Iris pigment epithelial cell (primary cell): ENCODE results near the gene ZNF556.
"Not testable (repeated sequence)": the region's sequence is repeated elsewhere in the genome, so short reads cannot be mapped to it uniquely, and the experiment has no call there.

Source experiments
- DNase-seq: peaks from one replicate; pipeline ENCODE4 v3.0.0-alpha.2; 2011; ENCODE audit warnings: low read depth

Gene ZNF556

DNA sequence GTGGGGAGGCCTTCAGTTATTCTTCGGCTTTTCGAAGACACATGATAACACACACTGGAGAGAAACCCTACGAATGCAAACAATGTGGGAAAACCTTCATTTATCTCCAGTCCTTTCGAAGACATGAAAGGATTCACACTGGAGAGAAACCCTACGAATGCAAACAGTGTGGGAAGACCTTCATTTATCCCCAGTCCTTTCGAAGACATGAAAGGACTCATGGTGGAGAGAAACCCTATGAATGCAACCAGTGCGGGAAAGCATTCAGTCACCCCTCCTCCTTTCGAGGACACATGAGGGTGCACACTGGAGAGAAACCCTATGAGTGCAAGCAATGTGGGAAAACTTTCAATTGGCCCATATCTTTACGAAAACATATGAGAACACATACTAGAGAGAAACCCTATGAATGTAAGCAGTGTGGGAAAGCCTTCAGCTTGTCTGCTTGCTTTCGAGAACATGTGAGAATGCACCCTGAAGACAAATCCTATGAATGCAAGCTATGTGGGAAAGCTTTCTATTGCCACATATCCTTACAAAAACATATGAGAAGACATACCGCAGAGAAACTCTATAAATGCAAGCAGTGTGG lies 14.0 kb upstream of the ZNF556 start:
- no peak for DNase-seq

- DNase-seq, result no peak
These were observed 12.3 kb upstream of the ZNF556 start for GRCh38 chr19:2854849-2855248.

DNA sequence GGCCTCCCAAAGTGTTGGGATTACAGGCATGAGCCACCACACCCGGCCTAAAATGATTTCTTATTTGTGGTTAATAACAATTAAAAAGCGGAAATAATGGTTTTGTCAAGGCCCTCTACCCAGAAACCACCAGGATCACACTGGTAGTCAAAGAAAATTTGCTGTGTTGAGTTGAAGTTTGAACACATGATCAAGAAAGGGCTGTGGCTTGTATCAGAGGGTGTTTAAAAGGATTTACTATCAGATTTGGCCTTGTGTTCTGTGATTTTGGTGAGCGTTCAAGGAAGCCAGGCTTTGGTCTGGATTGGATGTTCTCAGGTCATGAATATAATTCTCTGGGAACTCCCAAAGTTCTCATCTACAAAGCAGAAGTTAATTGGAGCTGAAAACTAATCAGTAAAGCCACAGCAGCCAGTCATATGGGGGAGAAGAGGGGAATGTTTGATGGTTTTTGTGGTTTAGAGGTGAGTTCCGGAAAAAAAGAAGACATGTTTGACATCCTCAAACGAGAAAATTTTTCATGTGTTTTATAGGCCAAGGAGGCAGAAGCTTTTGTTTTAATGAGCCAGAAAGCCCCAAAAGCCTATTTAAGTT lies 10.6 kb upstream of the ZNF556 start:
- no peak for DNase-seq

DNA sequence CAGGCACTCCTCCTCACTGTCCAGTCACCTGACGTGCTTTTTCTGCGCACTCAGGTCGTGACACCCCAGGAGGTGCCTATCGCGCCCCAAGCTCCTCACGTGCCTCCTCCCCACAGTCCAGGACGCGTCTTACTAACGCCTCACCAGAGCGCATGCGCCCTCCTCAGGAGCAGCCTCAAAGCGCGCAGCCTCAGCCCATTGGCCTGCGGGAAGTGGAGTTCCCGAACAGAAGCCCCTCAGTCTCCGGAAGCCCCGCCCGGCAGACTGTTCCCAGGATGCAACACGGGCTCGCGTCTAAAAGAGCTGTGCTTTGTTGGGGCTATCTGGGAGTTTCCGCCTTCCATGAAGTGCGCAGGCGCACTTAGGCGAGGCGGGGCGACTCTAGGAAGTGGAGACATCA lies 8.3 kb upstream of the ZNF556 start:
- no peak for DNase-seq

DNA sequence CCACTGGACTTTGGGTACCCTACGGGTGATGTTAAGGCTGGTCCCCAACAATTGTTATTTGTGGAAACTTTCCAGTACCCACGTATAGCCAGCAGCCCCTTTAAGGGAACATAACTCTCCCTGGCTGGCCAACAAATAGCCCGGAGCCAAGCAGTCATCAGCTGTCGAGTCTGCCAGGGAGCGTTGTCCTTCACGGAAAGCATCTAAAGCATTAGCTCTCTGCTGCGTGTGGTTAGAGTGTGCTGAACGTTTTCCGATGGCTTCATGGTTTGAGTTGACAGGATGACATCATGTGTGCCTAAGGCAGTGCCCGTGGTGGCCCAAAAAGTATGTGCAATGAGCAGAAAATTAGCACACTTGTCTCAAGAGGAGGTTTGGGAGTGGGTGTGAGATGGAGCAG lies 3.3 kb upstream of the ZNF556 start:
- no peak for DNase-seq

DNA sequence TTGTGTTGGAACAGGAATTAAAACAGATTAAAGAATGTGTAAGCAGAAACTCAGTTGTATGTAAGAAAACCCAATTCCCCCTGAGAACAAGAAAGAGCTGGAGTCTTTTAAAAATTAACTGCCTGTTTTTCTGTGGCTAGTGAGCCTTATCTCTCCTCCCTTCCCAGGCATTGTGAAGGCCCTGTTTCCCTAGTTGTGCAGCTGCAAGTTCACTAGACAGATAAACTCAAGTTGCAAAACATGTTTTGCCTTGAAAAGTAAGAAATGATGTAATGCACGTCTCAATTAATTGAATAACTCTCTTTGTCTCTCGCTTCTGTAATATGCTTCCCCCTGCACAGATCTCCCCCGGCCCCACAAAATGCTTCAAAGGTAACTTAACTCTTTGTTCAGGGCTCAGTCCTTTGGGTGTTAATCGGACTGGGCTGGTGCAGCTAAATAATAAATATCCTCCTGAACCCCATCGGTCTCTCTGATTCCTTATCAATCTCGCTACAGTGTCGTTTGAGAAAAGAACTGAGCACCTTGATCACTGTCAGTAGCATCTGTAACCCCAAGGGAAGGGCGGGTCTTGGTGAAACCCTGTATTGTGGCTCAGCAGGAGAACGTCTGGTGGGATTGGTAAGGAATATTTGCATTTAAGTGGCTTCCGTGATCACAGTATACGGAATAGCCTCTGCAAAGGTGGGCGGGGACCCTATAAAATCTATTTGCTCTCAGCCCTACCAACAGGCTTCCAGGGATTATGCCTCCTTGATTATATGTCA lies 1.6 kb upstream of the ZNF556 start:
- peak; percentile 28 for DNase-seq

DNA sequence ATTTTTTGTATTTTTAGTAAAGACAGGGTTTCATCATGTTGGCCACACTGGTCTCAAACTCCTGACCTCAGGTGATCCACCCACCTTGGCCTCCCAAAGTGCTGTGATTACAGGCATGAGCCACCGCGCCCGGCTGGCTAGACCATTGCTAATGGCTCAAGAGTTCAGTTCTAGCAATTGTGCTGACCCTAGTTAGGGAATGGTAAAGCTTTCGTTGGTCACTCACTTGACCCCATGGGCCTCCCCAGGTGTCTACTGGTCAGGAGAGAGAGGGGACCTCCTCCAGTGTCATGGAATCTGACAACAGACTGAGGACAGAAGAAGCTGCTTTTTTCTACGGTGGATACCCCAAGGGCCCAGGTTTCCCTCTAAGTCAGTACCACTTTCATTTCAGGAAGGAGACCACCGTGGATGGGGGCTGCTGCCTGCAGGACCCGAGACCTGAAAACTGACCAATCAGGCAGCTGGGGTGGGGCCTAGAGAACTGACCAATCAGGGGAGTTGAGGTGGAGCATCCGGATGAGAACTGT lies 575 bp upstream of the ZNF556 start:
- no peak for DNase-seq

DNA sequence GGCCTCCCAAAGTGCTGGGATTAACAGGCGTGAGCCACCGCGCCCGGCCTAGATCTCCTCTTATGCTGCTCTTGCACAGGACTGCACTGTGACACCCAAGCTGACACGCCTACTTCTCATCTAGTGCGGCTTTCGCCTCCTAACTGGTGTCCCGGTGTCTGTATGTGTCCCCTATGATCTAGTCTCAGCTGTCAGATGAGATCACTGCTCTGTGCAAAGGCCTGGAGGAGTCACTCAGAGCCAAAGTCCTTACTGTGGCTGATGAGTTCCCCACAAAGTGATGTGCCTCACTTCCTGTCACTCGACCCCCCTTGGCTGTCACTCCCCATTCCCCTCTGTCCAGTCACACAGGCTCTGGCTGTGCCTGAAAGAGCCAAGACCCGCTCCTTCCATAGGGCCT lies 2.5 kb downstream of the ZNF556 start:
- DNase-seq, result no peak

DNA sequence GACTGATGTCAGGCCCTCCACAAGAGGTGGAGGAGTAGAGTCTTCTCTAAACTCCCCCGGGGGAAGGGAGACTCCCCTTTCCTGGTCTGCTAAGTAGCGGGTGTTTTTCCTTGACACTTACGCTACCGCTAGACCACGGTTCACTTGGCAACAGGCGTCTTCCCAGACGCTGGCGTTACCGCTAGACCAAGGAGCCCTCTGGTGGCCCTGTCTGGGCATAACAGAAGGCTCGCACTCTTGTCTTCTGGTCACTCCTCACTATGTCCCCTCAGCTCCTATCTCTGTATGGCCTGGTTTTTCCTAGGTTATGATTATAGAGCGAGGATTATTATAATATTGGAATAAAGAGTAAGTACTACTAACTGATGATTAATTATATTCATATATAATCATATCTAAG lies 5.0 kb downstream of the ZNF556 start:
- DNase-seq, result peak; percentile 28

DNA sequence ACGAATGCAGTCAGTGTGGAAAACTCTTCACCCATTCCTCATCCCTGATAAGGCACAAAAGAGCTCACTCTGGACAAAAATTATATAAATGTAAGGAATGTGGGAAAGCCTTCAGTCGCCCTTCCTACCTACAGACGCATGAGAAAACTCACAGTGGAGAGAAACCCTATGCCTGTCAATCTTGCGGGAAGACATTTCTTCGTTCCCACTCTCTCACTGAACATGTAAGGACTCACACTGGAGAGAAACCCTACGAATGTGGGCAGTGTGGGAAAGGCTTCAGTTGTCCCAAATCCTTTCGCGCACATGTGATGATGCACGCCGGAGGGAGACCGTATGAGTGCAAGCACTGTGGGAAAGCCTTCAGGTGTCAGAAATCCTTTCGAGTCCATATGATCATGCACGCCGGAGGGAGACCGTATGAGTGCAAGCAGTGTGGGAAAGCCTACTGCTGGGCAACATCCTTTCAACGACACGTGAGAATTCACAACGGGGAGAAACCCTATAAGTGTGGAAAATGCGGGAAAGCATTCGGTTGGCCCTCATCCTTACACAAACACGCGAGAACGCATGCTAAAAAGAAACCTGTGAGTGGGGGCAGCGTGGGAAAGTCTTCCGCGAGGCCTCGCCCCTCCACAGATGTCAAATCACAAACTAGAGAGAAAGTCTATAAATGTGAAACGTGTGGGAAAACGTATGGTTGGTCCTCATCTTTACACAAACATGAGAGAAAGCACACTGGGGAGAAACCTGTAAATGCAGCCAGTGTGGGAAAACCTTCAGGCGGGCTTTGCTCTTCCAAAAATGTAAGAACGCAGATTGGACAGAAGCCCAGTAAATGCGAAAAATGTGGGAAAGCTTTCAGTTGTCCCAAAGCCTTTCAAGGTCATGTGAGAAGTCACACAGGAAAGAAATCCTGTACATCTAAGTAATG lies 10.5 kb downstream of the ZNF556 start:
- DNase-seq, result no peak

DNA sequence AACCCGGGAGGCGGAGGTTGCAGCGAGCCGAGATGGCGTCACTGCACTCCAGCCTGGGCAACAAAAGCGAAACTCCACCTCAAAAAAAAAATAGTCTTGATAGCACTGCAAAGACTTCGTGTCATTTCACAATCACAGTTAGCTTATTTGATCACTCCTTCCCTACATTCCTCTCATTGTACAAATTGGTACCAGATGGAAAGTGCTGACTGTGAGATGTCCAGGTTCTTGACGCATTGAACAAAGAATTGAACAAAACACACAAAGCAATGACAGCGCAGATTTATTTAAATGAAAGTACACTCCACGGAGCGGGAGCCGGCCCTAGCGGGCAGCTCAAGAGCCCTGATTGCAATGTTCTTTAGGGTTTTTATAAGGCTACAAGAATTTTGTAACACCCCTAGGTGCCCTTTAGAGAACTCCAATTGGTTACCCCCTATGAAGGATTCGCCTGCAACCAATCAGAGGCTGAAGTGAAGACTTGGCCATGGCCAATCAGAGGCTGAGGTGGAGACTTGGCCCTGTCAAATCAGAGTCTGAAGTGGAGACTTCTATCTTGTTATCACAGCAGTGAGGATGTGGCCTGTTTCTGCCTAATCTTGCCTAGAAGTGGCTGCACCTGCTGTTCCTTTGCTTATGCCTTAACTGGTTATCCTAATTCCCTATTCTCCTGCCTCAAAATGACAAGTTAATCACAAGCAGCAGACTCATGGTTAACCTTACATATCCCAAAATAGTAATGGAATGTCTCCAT lies 16.7 kb downstream of the ZNF556 start:
- DNase-seq, result peak; percentile 16

DNA sequence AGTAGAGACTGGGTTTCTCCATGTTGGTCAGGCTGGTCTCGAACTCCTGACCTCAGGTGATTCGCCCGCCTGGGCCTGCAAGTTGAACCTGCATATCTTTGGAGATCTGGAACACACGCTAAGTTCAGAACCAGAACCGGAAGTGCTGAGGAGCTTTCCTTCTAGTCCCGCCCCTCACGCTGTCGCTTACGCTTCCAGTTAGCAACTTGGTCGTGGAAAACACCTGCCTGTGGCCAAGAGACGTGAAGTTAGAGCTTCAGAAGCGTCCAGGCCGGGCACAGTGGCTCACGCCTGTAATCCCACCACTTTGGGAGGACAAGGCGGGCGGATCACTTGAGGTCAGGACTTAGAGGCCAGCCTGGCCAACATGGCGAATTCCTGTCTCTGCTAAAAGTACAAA lies 18.6 kb downstream of the ZNF556 start:
- DNase-seq, result no peak

DNA sequence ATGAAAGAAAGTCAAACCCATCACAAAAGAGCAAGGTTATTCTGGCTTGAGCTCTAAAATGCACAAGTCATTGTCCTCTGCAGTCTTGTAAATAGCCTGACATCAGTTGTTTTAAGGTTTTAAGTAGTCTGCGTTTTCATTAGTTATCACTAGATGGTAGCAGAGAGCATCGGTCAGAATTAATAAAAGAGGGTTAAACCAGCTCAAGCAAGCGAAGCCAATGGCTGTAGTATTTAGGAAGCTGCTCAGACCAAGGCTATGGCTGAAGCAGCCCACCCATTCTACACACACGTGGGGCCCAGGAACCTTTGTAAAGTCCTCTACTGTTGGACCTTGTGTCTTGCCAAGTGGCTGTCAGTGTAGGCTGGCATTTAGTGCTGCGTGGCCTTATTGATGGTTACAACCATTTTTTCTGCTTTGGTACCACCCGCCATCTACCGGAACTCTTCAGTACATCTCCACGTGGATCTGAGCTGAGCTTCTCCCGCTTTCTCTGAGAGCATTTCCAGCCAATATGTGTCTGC lies 20.3 kb downstream of the ZNF556 start:
- peak; percentile 69 for DNase-seq

- DNase-seq, result no peak
These were observed 21.6 kb downstream of the ZNF556 start for GRCh38 chr19:2888731-2889224.

DNA sequence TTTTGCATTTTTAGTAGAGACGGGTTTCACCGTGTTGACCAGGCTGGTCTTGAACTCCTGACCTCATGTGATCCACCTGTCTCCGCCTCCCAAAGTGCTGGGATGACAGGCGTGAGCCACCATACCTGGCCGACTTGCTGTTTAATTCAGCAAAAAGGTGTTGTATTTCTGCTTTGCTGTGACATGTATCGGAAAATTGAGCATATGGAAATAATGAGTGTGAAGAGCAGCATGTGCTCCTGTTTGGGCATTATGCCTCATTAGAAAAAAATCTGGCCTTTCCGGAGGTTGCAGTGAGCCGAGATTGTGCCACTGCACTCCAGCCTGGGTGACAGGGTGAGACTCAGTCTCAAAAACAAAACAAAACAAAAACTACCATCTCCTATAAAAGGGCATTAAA lies 23.4 kb downstream of the ZNF556 start:
- not testable (repeated sequence) for DNase-seq

GRCh38 chr19:2896694-2897093 lies 29.6 kb downstream of the ZNF556 start:
- no peak for DNase-seq

- peak; percentile 99 for DNase-seq
These were observed 33.4 kb downstream of the ZNF556 start, which contains the start of gene ZNF57 for GRCh38 chr19:2900296-2901252. Gene ZNF57 (plus strand): TSS chr19:2900928. CDS start chr19:2901046, 118 bp downstream.

DNA sequence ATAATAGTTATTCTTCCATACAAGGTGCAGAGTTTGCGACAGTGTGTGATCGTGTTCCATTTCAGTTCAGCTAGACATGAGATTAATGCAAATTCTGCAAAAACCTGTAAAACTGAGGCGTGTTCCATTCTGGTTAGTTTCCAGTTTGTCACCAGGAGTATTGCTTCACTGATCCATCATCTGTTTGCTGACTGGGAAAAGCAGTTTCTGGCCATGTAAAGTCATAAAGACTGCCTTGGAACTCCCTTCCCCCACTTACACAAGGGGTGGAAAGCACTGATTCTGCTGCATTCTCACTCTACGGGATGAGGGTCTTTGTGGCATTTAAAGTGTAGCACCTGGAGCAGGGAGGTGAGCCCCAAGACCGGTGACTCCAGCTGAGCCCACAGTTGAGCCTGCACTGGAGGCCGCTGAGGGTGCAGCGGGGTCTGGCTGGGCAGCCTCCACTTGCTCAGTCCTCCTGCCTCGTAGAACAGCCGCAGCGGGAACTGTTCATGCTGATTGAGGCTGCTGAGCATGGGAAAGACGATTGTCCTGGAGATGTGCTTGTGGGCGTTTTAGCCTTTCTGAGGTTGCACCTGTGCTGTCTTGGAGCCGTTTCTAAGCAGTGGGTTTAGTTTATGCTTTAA lies 35.6 kb downstream of the ZNF556 start:
- DNase-seq, result no peak

DNA sequence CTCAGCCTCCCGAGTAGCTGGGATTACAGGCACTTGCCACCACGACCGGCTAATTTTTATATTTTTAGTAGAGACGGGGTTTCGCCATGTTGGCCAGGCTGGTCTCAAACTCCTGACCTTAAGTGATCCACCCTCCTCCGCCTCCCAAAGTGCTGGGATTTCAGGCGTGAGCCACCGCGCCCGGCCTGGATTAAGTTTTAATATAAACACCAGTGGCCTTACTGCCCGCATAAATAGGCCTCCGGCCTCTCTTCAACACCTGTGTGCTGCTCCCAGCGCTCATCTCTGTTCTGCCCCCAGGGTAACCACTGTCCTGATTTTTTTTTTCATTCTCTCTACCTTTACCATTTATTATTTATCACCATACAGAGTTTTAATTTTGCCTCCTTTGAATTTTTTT lies 36.2 kb downstream of the ZNF556 start:
- not testable (repeated sequence) for DNase-seq
